KMS-11 (cell line): ENCODE data around the gene FGFBP3.

Experiments
- H2AFZ ChIP-seq: fragments of 200-600 bp; sonication (generic); 2 replicates; pipeline ENCODE4 v1.6.1; 2016; ENCODE audit warnings: antibody characterized with exemption, mixed run types, low read depth
- H3K27ac ChIP-seq: fragments of 200-600 bp; sonication (generic); 2 replicates; pipeline ENCODE4 v1.6.1; 2016; ENCODE audit warnings: mild to moderate bottlenecking, mixed run types
- H3K27me3 ChIP-seq: fragments of 200-600 bp; sonication (generic); 2 replicates; pipeline ENCODE4 v1.6.1; 2017; ENCODE audit warnings: mild to moderate bottlenecking, low read depth, mixed run types, moderate library complexity; ENCODE audit not compliant: insufficient read depth
- H3K36me3 ChIP-seq: fragments of 200-600 bp; sonication (generic); 2 replicates; pipeline ENCODE4 v1.6.1; 2017; ENCODE audit warnings: mild to moderate bottlenecking, mixed run types; ENCODE audit not compliant: insufficient read depth
- H3K4me1 ChIP-seq: fragments of 200-600 bp; sonication (generic); 2 replicates; pipeline ENCODE4 v1.6.1; 2016; ENCODE audit warnings: mild to moderate bottlenecking, low read depth, mixed run types; ENCODE audit not compliant: poor library complexity, severe bottlenecking
- H3K4me2 ChIP-seq: fragments of 200-600 bp; sonication (generic); 2 replicates; pipeline ENCODE4 v1.7.0; 2016; ENCODE audit warnings: mild to moderate bottlenecking, mixed run types
- H3K4me3 ChIP-seq: fragments of 200-600 bp; sonication (generic); IDR thresholded peaks from 2 replicates; pipeline ENCODE4 v1.6.1; 2017; ENCODE audit warnings: low read depth, low read length, mixed read lengths; ENCODE audit not compliant: insufficient read depth
- H3K79me2 ChIP-seq: fragments of 200-600 bp; sonication (generic); 2 replicates; pipeline ENCODE4 v1.6.1; 2016; ENCODE audit warnings: low read depth, mixed run types; ENCODE audit not compliant: insufficient read depth
- H3K9ac ChIP-seq: fragments of 200-600 bp; sonication (generic); 2 replicates; pipeline ENCODE4 v1.6.1; 2016; ENCODE audit warnings: mild to moderate bottlenecking, mixed run types
- H4K20me1 ChIP-seq: fragments of 200-600 bp; sonication (generic); 2 replicates; pipeline ENCODE4 v1.6.1; 2016; ENCODE audit warnings: mild to moderate bottlenecking, mixed run types; ENCODE audit not compliant: insufficient read depth
- CTCF ChIP-seq: fragments of 200-600 bp; sonication (generic); conservative IDR thresholded peaks from 2 replicates; pipeline ENCODE4 v1.6.1; 2017; ENCODE audit warnings: low read depth, mild to moderate bottlenecking, antibody characterized with exemption, low read length, moderate library complexity, mixed read lengths

Gene FGFBP3

GRCh38 chr10:91883549-91884444, 25.5 kb downstream of the FGFBP3 start:
- Histone ChIP-seq H3K27ac (no peak overlapping the region), H3K4me3 (no peak overlapping the region), H3K9ac (no peak overlapping the region), H3K4me1 (no peaks in the 10 kb centered on the region), H3K36me3 (no peaks in the 10 kb centered on the region), H4K20me1 (no peaks in the 10 kb centered on the region), H2AFZ (no peak overlapping the region), H3K79me2 (no peaks in the 10 kb centered on the region), H3K27me3 (no peaks in the 10 kb centered on the region), H3K4me2 (no peak overlapping the region)
- TF ChIP-seq CTCF, result no peak

DNA sequence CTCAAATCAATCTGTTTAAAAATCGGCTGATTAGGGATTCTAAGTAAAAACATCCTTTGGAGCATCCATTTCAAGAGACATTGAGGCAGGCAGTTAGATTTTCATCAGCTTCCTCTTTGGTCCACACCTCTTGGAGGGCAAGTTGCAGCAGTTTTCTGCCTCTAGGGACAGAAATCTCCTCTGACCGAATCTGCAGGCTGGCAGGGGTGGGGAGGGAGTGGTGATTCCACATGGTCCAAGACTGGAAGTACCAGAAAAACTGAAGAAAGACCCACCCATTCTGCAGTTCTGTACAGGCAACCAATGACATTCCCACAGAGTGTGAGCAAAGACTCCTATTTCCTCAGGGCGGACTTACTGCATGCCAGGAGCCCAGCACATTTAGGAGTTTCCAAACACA, 29.0 kb downstream of the FGFBP3 start:
- Histone ChIP-seq H3K4me2 (no peak overlapping the region), H3K27ac (no peak overlapping the region), H2AFZ (no peak overlapping the region)

DNA sequence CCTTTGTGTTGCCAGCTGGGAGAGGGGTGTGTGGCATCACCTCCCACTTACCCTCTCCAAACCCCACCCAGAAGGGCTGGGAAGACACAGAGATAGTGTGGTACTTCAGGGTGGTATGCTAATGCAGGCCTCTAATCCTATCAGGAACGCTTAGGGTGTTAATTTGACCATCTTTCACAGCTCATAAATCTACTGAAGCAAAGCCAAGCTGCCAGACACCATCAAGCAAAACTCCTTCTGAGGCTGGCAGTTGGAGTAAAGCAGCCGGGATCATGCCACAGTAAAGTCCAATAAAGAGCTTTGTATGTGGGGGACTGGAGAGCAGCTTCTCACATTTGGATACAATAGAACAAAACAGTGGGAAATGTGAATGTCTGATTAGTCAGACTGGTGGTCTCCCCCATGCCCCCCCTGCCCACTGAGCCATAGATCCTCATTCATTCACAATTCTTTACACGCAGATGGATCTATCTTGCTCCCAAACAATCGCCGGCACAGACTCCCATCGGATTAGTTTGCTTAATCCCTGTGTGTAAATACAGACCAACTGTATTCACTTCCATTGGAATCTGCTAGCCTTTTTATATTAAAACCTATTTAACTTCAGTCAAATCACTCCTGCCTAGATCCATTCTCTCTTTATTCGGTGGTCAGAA, 29.6 kb downstream of the FGFBP3 start:
- Histone ChIP-seq H3K4me2 (no peak overlapping the region), H3K4me3 (no peak overlapping the region), H3K9ac (no peak overlapping the region), H3K27ac (no peak overlapping the region), H3K4me1 (no peaks in the 10 kb centered on the region), H4K20me1 (no peaks in the 10 kb centered on the region), H3K36me3 (no peaks in the 10 kb centered on the region), H3K27me3 (no peaks in the 10 kb centered on the region), H2AFZ (no peak overlapping the region), H3K79me2 (no peaks in the 10 kb centered on the region)
- TF ChIP-seq CTCF, result no peak

More for the DNA sequence above, 29.0 kb downstream of the FGFBP3 start:
- H3K27me3 ChIP-seq, result no peaks in the 10 kb centered on the region
- H3K9ac ChIP-seq, result no peak overlapping the region
- H3K4me3 ChIP-seq, result no peak overlapping the region
- H4K20me1 ChIP-seq, result no peaks in the 10 kb centered on the region
- no peak for TF ChIP-seq CTCF
- H3K36me3 ChIP-seq, result no peaks in the 10 kb centered on the region
- H3K79me2 ChIP-seq, result no peaks in the 10 kb centered on the region
- H3K4me1 ChIP-seq, result no peaks in the 10 kb centered on the region

DNA sequence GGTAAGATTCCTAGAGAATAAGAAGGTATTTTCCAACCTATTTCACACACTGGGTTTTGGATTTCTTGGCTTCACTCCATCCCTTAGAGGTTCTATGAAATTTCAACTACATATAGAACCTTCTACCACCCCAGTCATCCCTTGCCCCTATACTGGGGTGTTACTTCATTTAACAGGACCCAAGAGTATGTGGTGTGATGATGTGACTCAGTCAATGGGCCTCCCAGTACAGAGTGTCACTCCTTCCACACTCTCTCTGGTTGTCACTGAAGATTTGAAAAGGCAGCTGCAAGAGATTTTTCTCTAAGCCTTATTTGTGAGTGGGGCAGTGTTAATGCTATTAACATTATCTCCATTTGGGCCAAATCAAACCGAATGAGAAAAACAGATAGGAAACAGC, 33.5 kb downstream of the FGFBP3 start:
- no peak overlapping the region for H3K4me3 ChIP-seq
- H2AFZ ChIP-seq, result no peak overlapping the region
- no peak overlapping the region for H3K9ac ChIP-seq
- no peaks in the 10 kb centered on the region for H3K27me3 ChIP-seq
- no peaks in the 10 kb centered on the region for H3K36me3 ChIP-seq
- TF ChIP-seq CTCF, result no peak
- H3K4me1 ChIP-seq, result no peaks in the 10 kb centered on the region
- H4K20me1 ChIP-seq, result no peaks in the 10 kb centered on the region
- no peak overlapping the region for H3K27ac ChIP-seq
- no peak overlapping the region for H3K4me2 ChIP-seq
- H3K79me2 ChIP-seq, result no peaks in the 10 kb centered on the region
